GM10266 (cell line): ENCODE data around the gene PDE12.
A peak's percentile ranks its signal among the peaks of the same experiment; 100 is the strongest.

Source experiments
- DNase-seq: peaks from one replicate; pipeline ENCODE4 v3.0.0; 2012; ENCODE audit errors: extremely low spot score
- CTCF ChIP-seq: IDR thresholded peaks from 2 replicates; pipeline ENCODE4 v1.5.1; 2012; ENCODE audit warnings: mild to moderate bottlenecking, low read depth; ENCODE audit not compliant: control insufficient read depth, insufficient read depth; ENCODE audit errors: missing control alignments

Gene PDE12

GRCh38 chr3:57570878-57571277 is 14.8 kb downstream of the PDE12 start:
- TF ChIP-seq CTCF, result no peak
- no peak for DNase-seq

GRCh38 chr3:57572096-57572495 is 16.0 kb downstream of the PDE12 start:
- no peak for DNase-seq
- no peak for TF ChIP-seq CTCF

- DNase-seq, result no peak
- TF ChIP-seq CTCF, result no peak
These were observed 20.0 kb downstream of the PDE12 start for GRCh38 chr3:57575966-57576626.

- DNase-seq, result no peak
- TF ChIP-seq CTCF, result no peak
These were observed 21.7 kb downstream of the PDE12 start for GRCh38 chr3:57577801-57578200.

GRCh38 chr3:57582474-57583168 is 26.5 kb downstream of the PDE12 start:
- TF ChIP-seq CTCF, result peak; percentile 24
- no peak for DNase-seq

- DNase-seq, result no peak
- TF ChIP-seq CTCF, result no peak
These were observed 27.5 kb downstream of the PDE12 start for GRCh38 chr3:57583544-57583943.

- no peak for TF ChIP-seq CTCF
- no peak for DNase-seq
These were observed 30.7 kb downstream of the PDE12 start for GRCh38 chr3:57586778-57587177.
